Skeletal muscle satellite cell (primary cell): ENCODE results near the gene KIRREL1.
"Not testable (repeated sequence)": the region's sequence is repeated elsewhere in the genome, so short reads cannot be mapped to it uniquely, and the experiment has no call there.

ENCODE experiments used
- H3K27me3 ChIP-seq: 2 replicates; pipeline ENCODE4 v1.7.0; 2013; ENCODE audit warnings: low read length; ENCODE audit not compliant: control insufficient read depth, insufficient read depth
- H3K36me3 ChIP-seq: 2 replicates; pipeline ENCODE4 v1.7.0; 2013; ENCODE audit warnings: mild to moderate bottlenecking, control low read depth, low read length; ENCODE audit not compliant: insufficient read depth
- H3K4me1 ChIP-seq: 2 replicates; pipeline ENCODE4 v1.7.0; 2013; ENCODE audit warnings: low read length; ENCODE audit not compliant: control insufficient read depth, insufficient read depth
- H3K4me2 ChIP-seq: 2 replicates; pipeline ENCODE4 v1.7.0; 2013; ENCODE audit warnings: mild to moderate bottlenecking, low read length
- H3K4me3 ChIP-seq: 2 replicates; pipeline ENCODE4 v1.7.0; 2013; ENCODE audit warnings: low read length
- H3K9ac ChIP-seq: 2 replicates; pipeline ENCODE4 v1.7.0; 2013; ENCODE audit warnings: mild to moderate bottlenecking, low read depth, low read length, moderate library complexity
- H3K9me3 ChIP-seq: replicated peaks from 2 replicates; pipeline ENCODE4 v1.7.0; 2013; ENCODE audit warnings: mild to moderate bottlenecking, control low read depth, low read length

The KIRREL1 gene

DNA sequence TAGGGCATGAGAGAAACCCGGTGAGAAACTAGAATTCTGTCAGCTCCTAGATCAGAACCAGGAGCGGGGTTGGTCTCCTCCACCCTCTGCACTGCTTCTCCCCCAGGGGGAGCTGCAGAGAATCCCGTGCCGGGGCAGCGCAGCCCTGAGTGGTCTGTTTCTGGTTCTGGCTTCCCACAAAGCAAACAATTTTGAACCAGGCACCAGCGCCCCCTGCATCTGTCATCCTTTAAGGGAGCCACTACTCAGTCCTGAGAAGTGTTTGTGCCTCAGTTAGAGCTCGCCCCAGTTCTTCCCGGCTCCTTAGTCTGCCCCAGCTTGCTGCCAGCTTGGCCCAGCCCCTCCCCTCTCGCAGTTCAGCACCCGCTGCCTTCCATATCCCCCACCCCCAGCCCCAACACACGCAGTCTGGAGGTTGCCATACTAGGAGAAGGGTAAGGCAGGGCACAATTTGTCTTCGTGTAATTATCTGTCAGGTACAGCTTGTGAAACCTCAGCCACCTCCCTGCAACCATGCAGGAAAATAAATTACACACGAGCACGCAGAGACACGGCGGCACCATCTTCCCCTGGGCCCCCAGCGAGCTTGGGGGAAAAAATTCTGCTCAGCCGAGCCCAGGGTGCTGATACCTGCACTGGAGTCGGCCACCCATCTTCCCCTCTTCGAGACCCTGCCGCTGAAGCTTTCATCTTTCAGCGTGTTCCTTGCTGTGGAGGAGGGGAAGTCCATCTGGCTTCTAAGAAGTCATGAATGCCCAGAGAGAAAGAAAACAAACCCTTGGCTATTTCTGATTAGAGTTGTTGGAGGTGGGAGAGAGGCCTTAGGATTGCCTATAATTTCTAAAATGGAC lies 124.6 kb downstream of the KIRREL1 start:
- Histone ChIP-seq H3K9ac (no peak overlapping the region), H3K4me1 (peaks cover 4% of the 10 kb centered on the region), H3K36me3 (no peaks in the 10 kb centered on the region), H3K9me3 (no peaks in the 10 kb centered on the region), H3K4me3 (no peak overlapping the region), H3K27me3 (peaks cover 43% of the 10 kb centered on the region), H3K4me2 (no peak overlapping the region)

DNA sequence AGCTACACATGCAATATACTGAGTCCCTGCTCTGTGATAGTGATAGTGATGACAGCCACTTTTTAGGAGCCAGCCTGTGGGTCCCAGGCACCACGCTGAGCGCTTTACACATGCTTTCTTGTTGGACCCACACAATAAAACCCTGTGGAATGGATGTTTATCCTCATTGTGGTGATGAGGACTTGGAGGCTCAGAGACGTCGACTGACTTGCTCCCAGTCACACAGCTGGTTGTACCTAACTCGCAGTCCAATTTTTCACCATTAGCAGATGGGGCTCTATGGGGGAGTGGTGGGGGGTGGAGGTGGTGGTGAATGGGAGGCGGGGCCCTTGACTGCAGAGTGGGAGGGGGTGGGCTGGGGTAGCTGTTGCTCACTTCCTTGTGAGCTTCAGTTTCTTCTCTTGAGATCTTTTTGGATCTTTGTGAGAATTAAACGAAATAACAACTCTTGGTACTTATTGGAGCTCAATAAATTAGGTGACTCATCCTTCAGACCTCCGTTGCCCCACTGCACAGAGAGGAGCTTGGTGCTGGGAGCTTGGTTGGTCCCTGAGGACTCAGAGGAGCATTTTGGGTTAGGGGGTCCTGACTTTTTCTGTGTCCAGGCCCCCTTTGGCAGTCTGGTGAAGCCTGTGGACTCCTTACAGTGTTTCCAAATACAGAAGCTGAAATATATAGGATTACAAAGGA lies 125.4 kb downstream of the KIRREL1 start:
- H3K4me3 ChIP-seq, result no peak overlapping the region
- no peak overlapping the region for H3K4me2 ChIP-seq
- H3K27me3 ChIP-seq, result peaks cover 46% of the 10 kb centered on the region
- peaks cover under 1% of the 10 kb centered on the region for H3K4me1 ChIP-seq
- no peaks in the 10 kb centered on the region for H3K36me3 ChIP-seq
- no peaks in the 10 kb centered on the region for H3K9me3 ChIP-seq
- no peak overlapping the region for H3K9ac ChIP-seq

DNA sequence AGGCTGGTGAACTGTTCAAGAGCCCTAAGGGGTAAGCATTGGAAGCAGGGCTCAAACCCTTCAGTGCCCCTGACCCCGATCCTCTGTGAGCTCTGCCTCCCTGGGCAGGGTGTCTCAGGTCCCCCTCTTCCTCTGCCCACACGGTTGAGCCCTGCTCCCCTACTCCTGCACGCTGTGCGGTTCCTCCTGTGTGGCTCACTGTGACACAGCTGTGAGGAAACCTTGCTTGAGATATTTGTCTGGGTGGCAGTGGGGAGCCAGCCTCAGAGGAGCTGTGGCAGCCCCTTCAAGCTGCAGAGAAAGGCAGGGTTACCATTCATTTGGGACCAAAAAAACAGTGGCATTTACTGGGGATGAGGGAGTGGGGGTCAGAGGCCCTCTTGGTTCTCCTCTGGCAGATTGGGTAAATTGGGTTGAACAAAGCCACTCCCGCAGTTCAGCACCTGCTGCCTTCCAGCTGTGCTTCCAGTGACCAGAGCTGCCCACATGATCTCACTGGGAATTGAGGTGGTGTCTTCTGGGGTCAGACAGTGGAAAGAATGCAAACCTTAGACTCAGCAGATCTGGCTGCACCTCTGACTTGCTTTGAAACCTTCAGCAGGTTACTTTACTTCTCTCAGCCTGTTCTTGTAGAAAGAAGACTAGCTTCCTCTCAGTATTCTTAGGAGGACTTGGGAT lies 126.7 kb downstream of the KIRREL1 start:
- Histone ChIP-seq H3K4me2 (no peak overlapping the region), H3K9ac (no peak overlapping the region), H3K4me1 (no peaks in the 10 kb centered on the region), H3K36me3 (no peaks in the 10 kb centered on the region), H3K4me3 (no peak overlapping the region), H3K27me3 (peaks cover 47% of the 10 kb centered on the region), H3K9me3 (no peaks in the 10 kb centered on the region)

DNA sequence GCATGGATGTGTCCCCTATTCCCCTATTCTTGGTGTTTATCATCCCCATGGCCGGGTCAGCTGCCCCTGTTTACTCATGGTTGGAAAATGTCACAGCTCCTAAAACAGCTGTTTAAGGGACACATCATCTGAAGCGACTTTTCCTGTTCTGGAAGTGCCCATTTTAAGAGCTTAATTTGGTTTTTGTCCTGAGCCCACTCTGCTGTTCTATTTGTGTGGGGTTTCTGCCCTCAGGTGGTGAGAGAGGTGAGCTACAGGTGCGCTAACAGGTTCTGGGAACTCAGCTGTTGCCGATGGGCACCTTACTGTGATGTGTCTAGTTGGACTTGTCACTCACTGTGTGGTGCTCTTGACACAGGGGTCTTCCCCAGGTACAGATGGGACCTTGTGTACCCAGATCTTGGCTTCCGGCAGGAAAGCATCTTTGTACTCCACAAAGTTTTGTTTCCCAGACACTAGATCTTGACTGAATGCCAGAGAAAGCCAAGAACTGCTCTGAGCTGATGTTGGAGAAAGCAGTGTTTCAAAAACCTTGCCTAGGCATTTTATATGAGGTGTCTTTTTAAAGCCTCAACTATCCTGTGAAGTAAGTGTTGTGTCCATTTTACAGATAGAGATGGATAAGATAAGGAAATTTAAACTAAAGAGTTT lies 128.3 kb downstream of the KIRREL1 start:
- no peaks in the 10 kb centered on the region for H3K4me1 ChIP-seq
- no peaks in the 10 kb centered on the region for H3K36me3 ChIP-seq
- no peak overlapping the region for H3K4me2 ChIP-seq
- no peak overlapping the region for H3K4me3 ChIP-seq
- no peaks in the 10 kb centered on the region for H3K9me3 ChIP-seq
- H3K27me3 ChIP-seq, result peaks cover 57% of the 10 kb centered on the region
- no peak overlapping the region for H3K9ac ChIP-seq

DNA sequence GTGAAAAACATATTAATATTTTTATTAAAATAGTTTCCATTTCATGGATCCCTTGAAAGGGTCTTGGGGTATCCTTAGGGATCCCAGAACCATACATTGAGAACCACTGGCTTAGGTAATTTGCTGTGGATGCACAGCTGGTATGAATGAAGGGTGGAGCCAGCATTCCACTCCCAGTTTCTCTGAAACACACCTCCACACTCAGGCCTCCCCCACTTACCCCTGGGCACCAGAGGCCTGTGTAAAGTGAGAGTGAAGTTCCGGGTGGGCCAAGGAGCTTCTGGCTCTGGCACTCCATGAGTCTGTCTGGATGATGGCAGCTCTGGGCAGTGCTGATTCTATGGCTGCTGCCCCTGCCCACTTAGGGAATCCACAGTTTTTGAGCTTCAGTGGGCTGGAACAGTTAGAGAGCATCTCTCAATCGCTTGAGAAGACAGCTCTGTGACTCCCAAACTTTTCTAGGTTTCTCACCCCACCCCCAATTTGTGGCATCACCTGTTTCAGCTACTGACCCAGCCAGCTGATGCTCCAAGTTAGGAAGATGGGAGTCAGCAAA lies 129.5 kb downstream of the KIRREL1 start:
- H3K27me3 ChIP-seq, result peaks cover 65% of the 10 kb centered on the region
- H3K36me3 ChIP-seq, result no peaks in the 10 kb centered on the region
- H3K4me1 ChIP-seq, result no peaks in the 10 kb centered on the region
- no peak overlapping the region for H3K4me2 ChIP-seq
- no peak overlapping the region for H3K9ac ChIP-seq
- H3K4me3 ChIP-seq, result no peak overlapping the region
- no peaks in the 10 kb centered on the region for H3K9me3 ChIP-seq

DNA sequence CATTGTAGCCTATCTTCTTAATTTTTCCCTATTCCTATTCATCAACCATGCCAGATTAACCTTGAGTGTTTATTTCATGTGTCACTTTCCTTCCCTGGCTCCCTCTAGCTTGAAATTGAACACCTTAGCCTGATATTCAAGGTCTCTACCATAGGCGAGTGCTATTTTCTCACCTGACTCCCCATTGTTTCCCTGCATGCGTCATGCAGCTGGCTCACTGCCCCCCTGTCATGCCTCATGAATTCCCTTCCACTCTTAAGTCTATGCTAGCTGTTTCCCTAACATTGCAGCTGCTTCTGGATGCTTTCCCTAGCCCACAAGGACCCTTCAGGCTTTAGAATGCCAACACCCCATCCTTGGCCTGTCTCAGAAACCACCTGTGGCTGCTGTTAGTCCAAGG lies 130.6 kb downstream of the KIRREL1 start:
- Histone ChIP-seq H3K9ac (no peak overlapping the region), H3K4me1 (no peaks in the 10 kb centered on the region), H3K4me3 (no peak overlapping the region), H3K4me2 (no peak overlapping the region), H3K36me3 (no peaks in the 10 kb centered on the region), H3K27me3 (peaks cover 57% of the 10 kb centered on the region), H3K9me3 (no peaks in the 10 kb centered on the region)

DNA sequence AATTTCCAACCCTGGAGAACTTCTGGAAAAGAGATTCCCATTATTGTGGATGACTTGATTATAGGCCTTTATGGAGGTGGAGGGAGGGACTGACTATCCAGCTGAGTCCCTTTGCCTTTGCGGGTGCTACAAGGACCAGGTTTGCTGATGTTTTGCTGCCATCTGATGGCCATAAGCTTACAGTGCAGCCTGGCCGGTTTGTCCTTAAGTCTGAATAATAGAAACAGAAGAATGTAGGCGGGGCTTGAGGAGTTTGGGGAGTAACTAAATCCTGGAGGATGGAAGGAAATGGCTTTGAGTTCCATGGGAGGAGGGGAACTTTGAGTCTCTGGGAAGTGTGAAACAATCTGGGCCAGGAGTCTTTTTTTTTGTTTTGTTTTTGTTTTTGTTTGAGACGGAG lies 131.6 kb downstream of the KIRREL1 start:
- Histone ChIP-seq H3K9me3 (no peaks in the 10 kb centered on the region), H3K4me3 (no peak overlapping the region), H3K4me2 (no peak overlapping the region), H3K36me3 (no peaks in the 10 kb centered on the region), H3K9ac (no peak overlapping the region), H3K27me3 (peaks cover 52% of the 10 kb centered on the region), H3K4me1 (no peaks in the 10 kb centered on the region)

DNA sequence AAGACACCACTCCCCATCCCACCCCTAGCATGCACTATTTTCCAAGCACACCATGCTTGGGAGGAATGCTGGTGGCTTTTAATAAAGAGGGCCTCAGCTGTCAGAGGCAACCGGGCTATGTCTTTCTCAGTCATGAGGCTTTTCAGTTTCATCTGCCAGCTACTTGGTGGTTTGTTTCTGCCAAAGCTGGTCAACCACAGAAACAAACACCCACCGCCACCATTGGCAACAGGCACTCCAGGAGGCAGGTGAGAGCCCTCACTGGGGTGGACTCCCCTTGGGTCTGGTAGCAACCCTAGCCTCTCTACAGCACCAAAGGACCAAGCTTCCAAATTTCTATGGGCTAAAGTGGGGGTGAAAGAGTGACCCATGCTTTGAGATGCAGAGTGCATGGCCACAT lies 133.0 kb downstream of the KIRREL1 start:
- H3K4me2 ChIP-seq, result no peak overlapping the region
- no peaks in the 10 kb centered on the region for H3K4me1 ChIP-seq
- H3K4me3 ChIP-seq, result no peak overlapping the region
- H3K36me3 ChIP-seq, result no peaks in the 10 kb centered on the region
- no peaks in the 10 kb centered on the region for H3K9me3 ChIP-seq
- no peak overlapping the region for H3K9ac ChIP-seq
- peaks cover 53% of the 10 kb centered on the region for H3K27me3 ChIP-seq

DNA sequence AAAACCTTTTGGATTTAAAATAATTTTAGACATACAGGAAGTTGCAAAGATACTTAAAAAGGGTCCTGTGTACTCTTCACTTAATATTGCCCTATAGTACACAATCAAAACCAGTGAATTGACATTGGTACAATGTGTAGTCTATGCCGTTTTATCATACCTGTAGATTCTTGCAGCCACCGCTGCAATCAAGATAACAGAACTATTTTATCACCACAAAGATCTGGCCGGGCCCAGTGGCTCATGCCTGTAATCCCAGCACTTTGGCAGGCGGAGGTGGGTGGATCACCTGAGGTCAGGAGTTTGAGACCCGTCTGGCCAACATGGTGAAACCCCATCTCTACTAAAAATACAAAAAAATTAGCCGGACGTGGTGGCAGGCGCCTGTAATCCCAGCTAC lies 135.1 kb downstream of the KIRREL1 start:
- H3K36me3 ChIP-seq, H3K4me2 ChIP-seq, H3K4me1 ChIP-seq, H3K4me3 ChIP-seq, H3K9ac ChIP-seq, H3K9me3 ChIP-seq: not testable (repeated sequence)
- H3K27me3 ChIP-seq, result peaks cover 48% of the 10 kb centered on the region

DNA sequence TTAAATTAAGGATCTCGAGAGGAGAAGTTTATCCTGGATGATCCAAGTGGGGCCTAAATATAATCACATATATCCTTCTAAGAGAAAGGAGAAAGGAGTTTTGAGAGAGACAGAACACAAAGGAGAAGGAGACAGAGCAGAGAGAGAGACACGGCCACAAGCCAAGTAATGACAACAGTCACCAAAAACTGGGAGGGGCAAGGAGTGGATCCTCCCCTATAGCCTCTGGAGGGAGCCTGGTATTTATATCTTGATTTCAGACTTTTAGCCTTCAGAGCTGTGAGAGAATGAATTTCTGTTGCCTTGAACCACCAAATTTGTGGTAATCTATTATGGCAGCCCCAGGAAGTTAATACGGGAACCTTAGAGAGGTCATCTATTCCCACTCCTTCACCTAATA lies 137.8 kb downstream of the KIRREL1 start:
- Histone ChIP-seq H3K36me3 (no peaks in the 10 kb centered on the region), H3K9ac (no peak overlapping the region), H3K9me3 (no peaks in the 10 kb centered on the region), H3K4me2 (no peak overlapping the region), H3K27me3 (peaks cover 37% of the 10 kb centered on the region), H3K4me1 (no peaks in the 10 kb centered on the region), H3K4me3 (no peak overlapping the region)

DNA sequence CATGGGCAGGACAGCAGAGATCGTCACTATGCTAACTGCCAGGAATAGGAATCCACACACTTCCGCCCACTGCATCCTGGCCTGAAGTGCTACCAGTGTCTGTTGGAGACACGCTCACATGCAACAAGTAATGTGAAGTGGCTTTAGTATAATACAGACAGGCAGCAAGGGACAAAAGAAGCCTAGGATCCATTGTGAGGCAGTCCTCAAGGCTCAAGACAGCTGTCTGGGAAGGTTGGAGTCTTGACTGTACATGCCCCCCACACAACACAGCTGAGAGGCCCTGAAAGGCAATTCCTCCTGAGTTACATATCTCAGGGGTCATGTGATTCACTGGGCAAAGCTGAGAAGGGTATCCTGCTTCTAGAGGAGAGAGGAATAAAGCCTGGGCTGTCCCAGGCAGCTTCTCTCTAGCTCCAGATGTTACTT lies 147.3 kb downstream of the KIRREL1 start:
- H3K4me1 ChIP-seq, result no peaks in the 10 kb centered on the region
- no peak overlapping the region for H3K4me3 ChIP-seq
- no peaks in the 10 kb centered on the region for H3K36me3 ChIP-seq
- H3K9ac ChIP-seq, result no peak overlapping the region
- H3K27me3 ChIP-seq, result peaks cover 5% of the 10 kb centered on the region
- no peaks in the 10 kb centered on the region for H3K9me3 ChIP-seq
- H3K4me2 ChIP-seq, result no peak overlapping the region
